Breast epithelium (tissue), 3 donors: Measurements from ENCODE around the gene ZMYND8.

Source experiments
- POLR2A ChIP-seq: fragments of 450-650 bp; IDR thresholded peaks from one replicate; pipeline ENCODE4 v1.6.1; 2016; ENCODE audit warnings: antibody characterized with exemption, mild to moderate bottlenecking, moderate library complexity
- POLR2AphosphoS5 ChIP-seq, 3 donors: sonication (generic); formaldehyde crosslinking; IDR thresholded peaks; one replicate each; pipeline ENCODE4 v1.6.1; 2017; ENCODE audit warnings: antibody characterized with exemption in 3 of 3
- TF ChIP-seq, protein P1 (sequence below), 3 donors: fragments of 450-650 bp; IDR thresholded peaks; one replicate each; pipeline ENCODE4 v1.5.1; 2016 to 2017; ENCODE audit warnings: antibody characterized with exemption in 3 of 3, mild to moderate bottlenecking in 3 of 3, moderate library complexity in 3 of 3

DNA sequence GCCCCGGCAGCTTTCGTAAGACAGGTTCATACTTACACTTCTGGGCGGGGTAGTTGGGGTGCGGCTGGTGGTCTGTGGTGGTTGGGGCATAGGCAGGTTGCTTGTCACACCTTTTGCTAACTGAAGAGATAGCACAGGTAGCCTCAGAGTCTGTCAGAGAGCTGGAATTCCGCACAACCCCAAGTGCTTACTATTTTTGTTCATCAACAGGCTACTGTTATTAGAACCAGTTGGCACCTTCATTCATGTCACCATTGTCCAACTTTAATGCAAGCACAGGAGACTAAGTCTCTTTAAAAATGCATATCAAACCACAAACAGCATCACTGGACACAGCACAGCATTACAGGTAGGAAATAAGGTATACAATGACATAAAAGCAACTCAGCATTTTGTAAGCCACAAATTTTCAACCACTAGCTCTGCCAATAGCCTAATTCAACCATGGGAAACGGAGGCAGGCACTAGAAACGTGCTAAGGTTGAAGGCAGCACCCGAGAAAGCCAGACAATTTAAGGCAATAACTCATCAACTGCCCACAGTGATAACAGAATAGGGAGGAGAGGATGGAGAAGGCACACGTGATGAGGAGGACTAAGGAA, 143.8 kb downstream of the ZMYND8 start:
- TF ChIP-seq, protein P1, sequence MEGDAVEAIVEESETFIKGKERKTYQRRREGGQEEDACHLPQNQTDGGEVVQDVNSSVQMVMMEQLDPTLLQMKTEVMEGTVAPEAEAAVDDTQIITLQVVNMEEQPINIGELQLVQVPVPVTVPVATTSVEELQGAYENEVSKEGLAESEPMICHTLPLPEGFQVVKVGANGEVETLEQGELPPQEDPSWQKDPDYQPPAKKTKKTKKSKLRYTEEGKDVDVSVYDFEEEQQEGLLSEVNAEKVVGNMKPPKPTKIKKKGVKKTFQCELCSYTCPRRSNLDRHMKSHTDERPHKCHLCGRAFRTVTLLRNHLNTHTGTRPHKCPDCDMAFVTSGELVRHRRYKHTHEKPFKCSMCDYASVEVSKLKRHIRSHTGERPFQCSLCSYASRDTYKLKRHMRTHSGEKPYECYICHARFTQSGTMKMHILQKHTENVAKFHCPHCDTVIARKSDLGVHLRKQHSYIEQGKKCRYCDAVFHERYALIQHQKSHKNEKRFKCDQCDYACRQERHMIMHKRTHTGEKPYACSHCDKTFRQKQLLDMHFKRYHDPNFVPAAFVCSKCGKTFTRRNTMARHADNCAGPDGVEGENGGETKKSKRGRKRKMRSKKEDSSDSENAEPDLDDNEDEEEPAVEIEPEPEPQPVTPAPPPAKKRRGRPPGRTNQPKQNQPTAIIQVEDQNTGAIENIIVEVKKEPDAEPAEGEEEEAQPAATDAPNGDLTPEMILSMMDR (IDR thresholded peaks at IDR 0.05) = no peak
- no peak for TF ChIP-seq POLR2A
- TF ChIP-seq POLR2AphosphoS5 (IDR thresholded peaks at IDR 0.05) = no peak
